CD4-positive, alpha-beta T cell treated with Interleukin-10 for 1 hour (primary cell): ENCODE data around the gene ACP5.
"Not testable (repeated sequence)": the region's sequence is repeated elsewhere in the genome, so short reads cannot be mapped to it uniquely, and the experiment has no call there.

Source experiments
- DNase-seq: peaks from one replicate; pipeline ENCODE4 v3.0.0-alpha.2; 2020

The ACP5 gene

GRCh38 chr19:11578258-11579142 lies 1.1 kb upstream of the ACP5 start:
- DNase-seq = peak; percentile 44

GRCh38 chr19:11576227-11576626 lies 1.2 kb downstream of the ACP5 start:
- DNase-seq = no peak

GRCh38 chr19:11574689-11575088 lies 2.8 kb downstream of the ACP5 start:
- DNase-seq = no peak

- DNase-seq = not testable (repeated sequence)
Measured at GRCh38 chr19:11573763-11574162, 3.7 kb downstream of the ACP5 start.

GRCh38 chr19:11573354-11573753 lies 4.1 kb downstream of the ACP5 start:
- not testable (repeated sequence) for DNase-seq

- DNase-seq = no peak
Measured at GRCh38 chr19:11570039-11570462, 7.4 kb downstream of the ACP5 start.

GRCh38 chr19:11566164-11566563 lies 11.3 kb downstream of the ACP5 start:
- no peak for DNase-seq

GRCh38 chr19:11565649-11565980 lies 11.8 kb downstream of the ACP5 start:
- DNase-seq = not testable (repeated sequence)

GRCh38 chr19:11564082-11564807 lies 13.2 kb downstream of the ACP5 start:
- not testable (repeated sequence) for DNase-seq

- DNase-seq = no peak
Measured at GRCh38 chr19:11563532-11563931, 13.9 kb downstream of the ACP5 start.

- peak; percentile 84 for DNase-seq
Measured at GRCh38 chr19:11560404-11561051, 16.9 kb downstream of the ACP5 start.

GRCh38 chr19:11558881-11559828 lies 18.3 kb downstream of the ACP5 start, which contains the start of gene ELOF1:
TSS of gene ELOF1 (minus strand) at chr19:11559230. CDS start at chr19:11554347, 4,883 bp downstream.
- DNase-seq = peak; percentile 97

- DNase-seq = no peak
Measured at GRCh38 chr19:11556634-11557420, 20.6 kb downstream of the ACP5 start.

GRCh38 chr19:11555246-11555645 lies 22.2 kb downstream of the ACP5 start:
- no peak for DNase-seq

GRCh38 chr19:11554160-11554559 lies 23.3 kb downstream of the ACP5 start:
- no peak for DNase-seq

- DNase-seq = no peak
Measured at GRCh38 chr19:11552666-11553372, 24.6 kb downstream of the ACP5 start.

GRCh38 chr19:11551603-11552235 lies 25.7 kb downstream of the ACP5 start:
- no peak for DNase-seq

- DNase-seq = no peak
Measured at GRCh38 chr19:11550265-11550664, 27.2 kb downstream of the ACP5 start.

- no peak for DNase-seq
Measured at GRCh38 chr19:11549386-11549953, 28.0 kb downstream of the ACP5 start.
